Esophagus squamous epithelium (tissue), 4 donors: ENCODE results near the gene CNPY1.

Experiments used
- POLR2A ChIP-seq, 4 donors: fragments of 450-650 bp; IDR thresholded peaks; one replicate each; pipeline ENCODE4 v1.6.1; 2017; ENCODE audit warnings: antibody characterized with exemption in 4 of 4, mild to moderate bottlenecking in 4 of 4, moderate library complexity in 3 of 4
- TF ChIP-seq, protein P1 (sequence below), 6 experiments: fragments of 450-650 bp in 4 of 6; fragments of 200-600 bp in 2 of 6; sonication (generic) in 2 of 6; IDR thresholded peaks; one replicate each; pipeline ENCODE4 v1.5.1; 2016 to 2019; ENCODE audit warnings: antibody characterized with exemption in 6 of 6, mild to moderate bottlenecking in 4 of 6, moderate library complexity in 4 of 6

DNA sequence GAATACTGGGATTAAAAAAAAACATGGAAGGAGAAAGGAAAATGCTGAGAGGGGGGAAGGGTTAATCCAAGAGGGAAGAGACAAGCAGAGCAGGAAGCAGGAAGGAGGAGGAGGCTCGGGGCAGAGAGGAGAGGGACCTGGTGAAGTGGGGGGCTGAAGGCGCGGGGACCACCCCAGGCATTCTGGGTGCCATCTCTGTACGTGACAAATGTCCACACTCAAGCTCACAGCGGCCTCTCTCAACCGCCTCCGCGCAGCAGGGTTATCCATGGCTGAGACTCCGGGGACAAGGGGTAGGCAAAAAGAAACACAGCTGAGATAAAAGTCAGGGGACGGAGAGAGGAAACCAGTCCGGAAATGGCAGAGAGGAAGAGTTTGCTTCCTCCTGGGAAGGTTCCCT lies 54.5 kb downstream of the CNPY1 start:
- TF ChIP-seq, protein P1, sequence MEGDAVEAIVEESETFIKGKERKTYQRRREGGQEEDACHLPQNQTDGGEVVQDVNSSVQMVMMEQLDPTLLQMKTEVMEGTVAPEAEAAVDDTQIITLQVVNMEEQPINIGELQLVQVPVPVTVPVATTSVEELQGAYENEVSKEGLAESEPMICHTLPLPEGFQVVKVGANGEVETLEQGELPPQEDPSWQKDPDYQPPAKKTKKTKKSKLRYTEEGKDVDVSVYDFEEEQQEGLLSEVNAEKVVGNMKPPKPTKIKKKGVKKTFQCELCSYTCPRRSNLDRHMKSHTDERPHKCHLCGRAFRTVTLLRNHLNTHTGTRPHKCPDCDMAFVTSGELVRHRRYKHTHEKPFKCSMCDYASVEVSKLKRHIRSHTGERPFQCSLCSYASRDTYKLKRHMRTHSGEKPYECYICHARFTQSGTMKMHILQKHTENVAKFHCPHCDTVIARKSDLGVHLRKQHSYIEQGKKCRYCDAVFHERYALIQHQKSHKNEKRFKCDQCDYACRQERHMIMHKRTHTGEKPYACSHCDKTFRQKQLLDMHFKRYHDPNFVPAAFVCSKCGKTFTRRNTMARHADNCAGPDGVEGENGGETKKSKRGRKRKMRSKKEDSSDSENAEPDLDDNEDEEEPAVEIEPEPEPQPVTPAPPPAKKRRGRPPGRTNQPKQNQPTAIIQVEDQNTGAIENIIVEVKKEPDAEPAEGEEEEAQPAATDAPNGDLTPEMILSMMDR (IDR thresholded peaks at IDR 0.05) = no peak
- no peak for TF ChIP-seq POLR2A (IDR thresholded peaks at IDR 0.05)
